ENCODE data around the gene ERV3-1.

GRCh38 chr7:64959072-64959747 is 47.3 kb downstream of the ERV3-1 start:
- TF ChIP-seq POLR2A (IDR thresholded peaks at IDR 0.05): no peak
- no peak for TF ChIP-seq CTCF (IDR thresholded peaks at IDR 0.05)

All from Peyer's patch (tissue), 4 donors.